ENCODE results near the gene IKZF1. TPM values are rescaled to one million over a fixed set of nuclear protein-coding genes. Genes with fewer than 3 reads are reported as not detected.
A peak's percentile ranks its signal among the peaks of the same experiment; 100 is the strongest.

Gene IKZF1
- total and polyA plus RNA-seq, 9 of the 15 experiments (the other 6 are each of a cell fraction or from before 2014, with no cell fraction given): 12.6 to 85.3 (median 44.7) TPM

DNA sequence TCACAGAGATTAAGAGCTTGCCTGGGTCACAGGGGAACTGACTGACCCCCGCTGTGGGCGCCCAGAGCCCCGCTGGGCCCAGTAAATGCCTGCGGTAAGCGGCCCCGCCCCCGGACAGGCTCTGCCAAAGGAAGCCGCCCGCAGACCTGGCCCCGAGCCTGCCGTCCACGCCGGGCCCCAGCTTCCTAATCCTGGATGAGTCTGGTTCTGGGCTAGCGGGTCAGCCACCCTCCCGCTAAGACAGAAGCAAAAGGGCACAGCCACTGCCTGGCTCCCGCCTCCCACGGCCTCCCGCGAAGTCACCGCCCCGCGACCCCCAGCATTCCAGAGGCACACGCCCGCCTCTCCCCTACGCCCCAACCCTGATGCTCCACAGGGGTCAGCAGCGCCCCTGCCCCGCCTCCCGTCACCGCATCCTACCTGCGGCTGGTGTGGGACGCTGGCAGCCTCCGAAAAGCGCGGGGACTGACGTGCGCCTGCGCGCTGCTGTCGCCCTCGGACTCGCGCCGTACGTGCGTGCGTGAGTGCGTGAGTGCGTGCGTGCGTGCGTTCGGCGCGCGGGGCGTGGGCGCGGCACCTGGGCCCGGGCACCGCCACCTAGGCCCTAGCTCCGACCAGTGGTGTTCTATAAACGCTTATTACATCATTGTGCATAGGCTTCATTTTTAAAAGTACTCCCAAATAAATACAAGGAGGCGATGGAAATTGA is 145.5 kb downstream of the IKZF1 start, which contains the start of gene FIGNL1 (continued):
- TF ChIP-seq, protein P1, sequence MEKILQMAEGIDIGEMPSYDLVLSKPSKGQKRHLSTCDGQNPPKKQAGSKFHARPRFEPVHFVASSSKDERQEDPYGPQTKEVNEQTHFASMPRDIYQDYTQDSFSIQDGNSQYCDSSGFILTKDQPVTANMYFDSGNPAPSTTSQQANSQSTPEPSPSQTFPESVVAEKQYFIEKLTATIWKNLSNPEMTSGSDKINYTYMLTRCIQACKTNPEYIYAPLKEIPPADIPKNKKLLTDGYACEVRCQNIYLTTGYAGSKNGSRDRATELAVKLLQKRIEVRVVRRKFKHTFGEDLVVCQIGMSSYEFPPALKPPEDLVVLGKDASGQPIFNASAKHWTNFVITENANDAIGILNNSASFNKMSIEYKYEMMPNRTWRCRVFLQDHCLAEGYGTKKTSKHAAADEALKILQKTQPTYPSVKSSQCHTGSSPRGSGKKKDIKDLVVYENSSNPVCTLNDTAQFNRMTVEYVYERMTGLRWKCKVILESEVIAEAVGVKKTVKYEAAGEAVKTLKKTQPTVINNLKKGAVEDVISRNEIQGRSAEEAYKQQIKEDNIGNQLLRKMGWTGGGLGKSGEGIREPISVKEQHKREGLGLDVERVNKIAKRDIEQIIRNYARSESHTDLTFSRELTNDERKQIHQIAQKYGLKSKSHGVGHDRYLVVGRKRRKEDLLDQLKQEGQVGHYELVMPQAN (IDR thresholded peaks at IDR 0.05; ENCODE audit: borderline replicate concordance): peak; percentile 72; the same call in 1 of the 2 replicates
- TF ChIP-seq CCNT2 (IDR thresholded peaks at IDR 0.05; ENCODE audit: borderline replicate concordance, extremely low read depth, insufficient read length, low read depth, low read length): peak; percentile 49
- TF ChIP-seq ZSCAN29 (IDR thresholded peaks at IDR 0.05): no peak
- no peak for TF ChIP-seq KAT8 (IDR thresholded peaks at IDR 0.05; ENCODE audit: low read depth)
- TF ChIP-seq, protein P2, sequence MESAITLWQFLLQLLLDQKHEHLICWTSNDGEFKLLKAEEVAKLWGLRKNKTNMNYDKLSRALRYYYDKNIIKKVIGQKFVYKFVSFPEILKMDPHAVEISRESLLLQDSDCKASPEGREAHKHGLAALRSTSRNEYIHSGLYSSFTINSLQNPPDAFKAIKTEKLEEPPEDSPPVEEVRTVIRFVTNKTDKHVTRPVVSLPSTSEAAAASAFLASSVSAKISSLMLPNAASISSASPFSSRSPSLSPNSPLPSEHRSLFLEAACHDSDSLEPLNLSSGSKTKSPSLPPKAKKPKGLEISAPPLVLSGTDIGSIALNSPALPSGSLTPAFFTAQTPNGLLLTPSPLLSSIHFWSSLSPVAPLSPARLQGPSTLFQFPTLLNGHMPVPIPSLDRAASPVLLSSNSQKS (CRISPR knock-in tag; IDR thresholded peaks at IDR 0.05): no peak
- TF ChIP-seq, protein P3, sequence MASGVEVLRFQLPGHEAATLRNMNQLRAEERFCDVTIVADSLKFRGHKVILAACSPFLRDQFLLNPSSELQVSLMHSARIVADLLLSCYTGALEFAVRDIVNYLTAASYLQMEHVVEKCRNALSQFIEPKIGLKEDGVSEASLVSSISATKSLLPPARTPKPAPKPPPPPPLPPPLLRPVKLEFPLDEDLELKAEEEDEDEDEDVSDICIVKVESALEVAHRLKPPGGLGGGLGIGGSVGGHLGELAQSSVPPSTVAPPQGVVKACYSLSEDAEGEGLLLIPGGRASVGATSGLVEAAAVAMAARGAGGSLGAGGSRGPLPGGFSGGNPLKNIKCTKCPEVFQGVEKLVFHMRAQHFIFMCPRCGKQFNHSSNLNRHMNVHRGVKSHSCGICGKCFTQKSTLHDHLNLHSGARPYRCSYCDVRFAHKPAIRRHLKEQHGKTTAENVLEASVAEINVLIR (CRISPR knock-in tag; IDR thresholded peaks at IDR 0.05): peak; percentile 58; the same call in 1 of the 2 replicates
- TF ChIP-seq, protein P4, sequence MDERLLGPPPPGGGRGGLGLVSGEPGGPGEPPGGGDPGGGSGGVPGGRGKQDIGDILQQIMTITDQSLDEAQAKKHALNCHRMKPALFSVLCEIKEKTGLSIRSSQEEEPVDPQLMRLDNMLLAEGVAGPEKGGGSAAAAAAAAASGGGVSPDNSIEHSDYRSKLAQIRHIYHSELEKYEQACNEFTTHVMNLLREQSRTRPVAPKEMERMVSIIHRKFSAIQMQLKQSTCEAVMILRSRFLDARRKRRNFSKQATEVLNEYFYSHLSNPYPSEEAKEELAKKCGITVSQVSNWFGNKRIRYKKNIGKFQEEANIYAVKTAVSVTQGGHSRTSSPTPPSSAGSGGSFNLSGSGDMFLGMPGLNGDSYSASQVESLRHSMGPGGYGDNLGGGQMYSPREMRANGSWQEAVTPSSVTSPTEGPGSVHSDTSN (CRISPR knock-in tag; IDR thresholded peaks at IDR 0.05; ENCODE audit: low read depth): no peak
- TF ChIP-seq, protein P4 (tag; conservative IDR thresholded peaks at IDR 0.05; ENCODE audit: low read depth): no peak
- TF ChIP-seq ZNF830 (CRISPR knock-in tag; IDR thresholded peaks at IDR 0.05): no peak
- no peak for TF ChIP-seq KHSRP (IDR thresholded peaks at IDR 0.05)
- TF ChIP-seq, protein P5, sequence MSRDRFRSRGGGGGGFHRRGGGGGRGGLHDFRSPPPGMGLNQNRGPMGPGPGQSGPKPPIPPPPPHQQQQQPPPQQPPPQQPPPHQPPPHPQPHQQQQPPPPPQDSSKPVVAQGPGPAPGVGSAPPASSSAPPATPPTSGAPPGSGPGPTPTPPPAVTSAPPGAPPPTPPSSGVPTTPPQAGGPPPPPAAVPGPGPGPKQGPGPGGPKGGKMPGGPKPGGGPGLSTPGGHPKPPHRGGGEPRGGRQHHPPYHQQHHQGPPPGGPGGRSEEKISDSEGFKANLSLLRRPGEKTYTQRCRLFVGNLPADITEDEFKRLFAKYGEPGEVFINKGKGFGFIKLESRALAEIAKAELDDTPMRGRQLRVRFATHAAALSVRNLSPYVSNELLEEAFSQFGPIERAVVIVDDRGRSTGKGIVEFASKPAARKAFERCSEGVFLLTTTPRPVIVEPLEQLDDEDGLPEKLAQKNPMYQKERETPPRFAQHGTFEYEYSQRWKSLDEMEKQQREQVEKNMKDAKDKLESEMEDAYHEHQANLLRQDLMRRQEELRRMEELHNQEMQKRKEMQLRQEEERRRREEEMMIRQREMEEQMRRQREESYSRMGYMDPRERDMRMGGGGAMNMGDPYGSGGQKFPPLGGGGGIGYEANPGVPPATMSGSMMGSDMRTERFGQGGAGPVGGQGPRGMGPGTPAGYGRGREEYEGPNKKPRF (IDR thresholded peaks at IDR 0.05; ENCODE audit: low read depth, low read length): no peak
- no peak for TF ChIP-seq HIVEP1 (CRISPR knock-in tag; IDR thresholded peaks at IDR 0.05)
- TF ChIP-seq, protein P6, sequence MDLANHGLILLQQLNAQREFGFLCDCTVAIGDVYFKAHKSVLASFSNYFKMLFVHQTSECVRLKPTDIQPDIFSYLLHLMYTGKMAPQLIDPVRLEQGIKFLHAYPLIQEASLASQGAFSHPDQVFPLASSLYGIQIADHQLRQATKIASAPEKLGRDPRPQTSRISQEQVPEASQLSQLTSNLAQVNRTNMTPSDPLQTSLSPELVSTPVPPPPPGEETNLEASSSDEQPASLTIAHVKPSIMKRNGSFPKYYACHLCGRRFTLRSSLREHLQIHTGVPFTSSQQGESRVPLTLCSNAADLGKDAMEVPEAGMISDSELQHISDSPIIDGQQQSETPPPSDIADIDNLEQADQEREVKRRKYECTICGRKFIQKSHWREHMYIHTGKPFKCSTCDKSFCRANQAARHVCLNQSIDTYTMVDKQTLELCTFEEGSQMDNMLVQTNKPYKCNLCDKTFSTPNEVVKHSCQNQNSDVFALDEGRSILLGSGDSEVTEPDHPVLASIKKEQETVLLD (IDR thresholded peaks at IDR 0.05): peak; percentile 99
- TF ChIP-seq, protein P7, sequence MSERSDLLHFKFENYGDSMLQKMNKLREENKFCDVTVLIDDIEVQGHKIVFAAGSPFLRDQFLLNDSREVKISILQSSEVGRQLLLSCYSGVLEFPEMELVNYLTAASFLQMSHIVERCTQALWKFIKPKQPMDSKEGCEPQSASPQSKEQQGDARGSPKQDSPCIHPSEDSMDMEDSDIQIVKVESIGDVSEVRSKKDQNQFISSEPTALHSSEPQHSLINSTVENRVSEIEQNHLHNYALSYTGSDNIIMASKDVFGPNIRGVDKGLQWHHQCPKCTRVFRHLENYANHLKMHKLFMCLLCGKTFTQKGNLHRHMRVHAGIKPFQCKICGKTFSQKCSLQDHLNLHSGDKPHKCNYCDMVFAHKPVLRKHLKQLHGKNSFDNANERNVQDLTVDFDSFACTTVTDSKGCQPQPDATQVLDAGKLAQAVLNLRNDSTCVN (CRISPR knock-in tag; IDR thresholded peaks at IDR 0.05): no peak
- peak; percentile 69; the same call in 1 of the 2 replicates for TF ChIP-seq POLR2AphosphoS5 (IDR thresholded peaks at IDR 0.05; ENCODE audit: control insufficient read depth, insufficient read depth, low read depth, low read length)
